Breast epithelium (tissue), 3 donors: ENCODE results near the gene INSYN2A.

Experiments
- POLR2A ChIP-seq: fragments of 450-650 bp; IDR thresholded peaks from one replicate; pipeline ENCODE4 v1.6.1; 2016; ENCODE audit warnings: antibody characterized with exemption, mild to moderate bottlenecking, moderate library complexity
- POLR2AphosphoS5 ChIP-seq, 3 donors: sonication (generic); formaldehyde crosslinking; IDR thresholded peaks; one replicate each; pipeline ENCODE4 v1.6.1; 2017; ENCODE audit warnings: antibody characterized with exemption in 3 of 3
- TF ChIP-seq, protein P1 (sequence below), 3 donors: fragments of 450-650 bp; IDR thresholded peaks; one replicate each; pipeline ENCODE4 v1.5.1; 2016 to 2017; ENCODE audit warnings: antibody characterized with exemption in 3 of 3, mild to moderate bottlenecking in 3 of 3, moderate library complexity in 3 of 3

GRCh38 chr10:127151541-127151940, 44.9 kb downstream of the INSYN2A start:
- TF ChIP-seq, protein P1, sequence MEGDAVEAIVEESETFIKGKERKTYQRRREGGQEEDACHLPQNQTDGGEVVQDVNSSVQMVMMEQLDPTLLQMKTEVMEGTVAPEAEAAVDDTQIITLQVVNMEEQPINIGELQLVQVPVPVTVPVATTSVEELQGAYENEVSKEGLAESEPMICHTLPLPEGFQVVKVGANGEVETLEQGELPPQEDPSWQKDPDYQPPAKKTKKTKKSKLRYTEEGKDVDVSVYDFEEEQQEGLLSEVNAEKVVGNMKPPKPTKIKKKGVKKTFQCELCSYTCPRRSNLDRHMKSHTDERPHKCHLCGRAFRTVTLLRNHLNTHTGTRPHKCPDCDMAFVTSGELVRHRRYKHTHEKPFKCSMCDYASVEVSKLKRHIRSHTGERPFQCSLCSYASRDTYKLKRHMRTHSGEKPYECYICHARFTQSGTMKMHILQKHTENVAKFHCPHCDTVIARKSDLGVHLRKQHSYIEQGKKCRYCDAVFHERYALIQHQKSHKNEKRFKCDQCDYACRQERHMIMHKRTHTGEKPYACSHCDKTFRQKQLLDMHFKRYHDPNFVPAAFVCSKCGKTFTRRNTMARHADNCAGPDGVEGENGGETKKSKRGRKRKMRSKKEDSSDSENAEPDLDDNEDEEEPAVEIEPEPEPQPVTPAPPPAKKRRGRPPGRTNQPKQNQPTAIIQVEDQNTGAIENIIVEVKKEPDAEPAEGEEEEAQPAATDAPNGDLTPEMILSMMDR (IDR thresholded peaks at IDR 0.05), result no peak
- TF ChIP-seq POLR2A (no peak), POLR2AphosphoS5 (IDR thresholded peaks at IDR 0.05) (no peak)
